Skin epidermis (tissue), 12 donors: ENCODE results near the gene COL23A1.

Experiments
- H3K27ac ChIP-seq, 21 experiments: fragments of 200-600 bp; sonication (generic) in 11 of 21; one replicate each; pipeline ENCODE4 v1.5.0; 2020; ENCODE audit warnings: mild to moderate bottlenecking in 3 of 21, inconsistent platforms in 2 of 21, moderate library complexity in 2 of 21
- H3K4me3 ChIP-seq, 7 experiments: fragments of 200-600 bp; sonication (generic) in 2 of 7; one replicate each; pipeline ENCODE4 v1.5.0; 2020; ENCODE audit warnings: inconsistent platforms in 2 of 7, mild to moderate bottlenecking in 2 of 7, moderate library complexity in 1 of 7

COL23A1 gene

DNA sequence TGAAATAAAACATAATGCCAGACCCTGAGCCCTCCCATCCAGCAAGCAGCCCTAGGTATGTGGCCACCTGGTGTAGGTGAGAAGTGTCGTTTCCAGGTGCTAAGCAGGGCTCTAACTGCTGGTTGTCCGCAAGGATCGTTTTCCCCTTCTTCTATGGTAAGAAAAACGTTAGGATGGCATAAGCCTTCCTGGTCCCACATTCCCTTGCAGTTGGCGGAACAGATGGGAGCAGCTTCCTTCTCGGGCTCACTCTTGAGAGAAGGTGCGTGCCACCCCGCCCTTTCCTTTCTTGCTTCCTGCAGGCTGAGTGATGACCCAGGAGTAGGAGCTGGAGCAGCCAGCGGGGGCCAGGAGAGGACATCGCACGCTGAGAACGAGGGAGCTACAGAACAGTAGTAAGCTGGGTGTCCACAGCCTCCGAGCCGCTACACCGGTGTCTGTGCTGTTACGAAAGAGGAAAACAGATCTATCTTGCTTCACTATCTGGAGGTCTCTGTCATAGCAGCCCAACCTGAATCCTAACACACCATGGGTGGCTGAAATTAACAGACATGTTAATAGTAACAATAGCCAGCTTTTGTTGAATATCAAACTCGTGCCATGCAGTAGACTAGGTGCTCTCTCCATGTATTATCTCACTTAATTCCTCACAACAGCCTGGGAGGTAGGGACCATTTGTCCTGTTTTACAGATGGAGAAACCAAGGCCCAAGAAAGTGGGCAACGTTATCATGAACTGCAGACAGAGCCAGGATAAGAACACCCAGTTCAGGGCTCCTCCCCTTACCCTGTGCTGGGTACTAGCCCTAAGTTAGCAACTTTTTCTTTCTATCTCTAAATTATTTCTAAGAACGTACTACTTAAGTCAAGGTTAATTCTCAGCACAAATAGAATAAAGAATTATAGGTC is 139.8 kb downstream of the COL23A1 start:
- H3K4me3 ChIP-seq = no peak overlapping the region
- no peak overlapping the region for H3K27ac ChIP-seq

DNA sequence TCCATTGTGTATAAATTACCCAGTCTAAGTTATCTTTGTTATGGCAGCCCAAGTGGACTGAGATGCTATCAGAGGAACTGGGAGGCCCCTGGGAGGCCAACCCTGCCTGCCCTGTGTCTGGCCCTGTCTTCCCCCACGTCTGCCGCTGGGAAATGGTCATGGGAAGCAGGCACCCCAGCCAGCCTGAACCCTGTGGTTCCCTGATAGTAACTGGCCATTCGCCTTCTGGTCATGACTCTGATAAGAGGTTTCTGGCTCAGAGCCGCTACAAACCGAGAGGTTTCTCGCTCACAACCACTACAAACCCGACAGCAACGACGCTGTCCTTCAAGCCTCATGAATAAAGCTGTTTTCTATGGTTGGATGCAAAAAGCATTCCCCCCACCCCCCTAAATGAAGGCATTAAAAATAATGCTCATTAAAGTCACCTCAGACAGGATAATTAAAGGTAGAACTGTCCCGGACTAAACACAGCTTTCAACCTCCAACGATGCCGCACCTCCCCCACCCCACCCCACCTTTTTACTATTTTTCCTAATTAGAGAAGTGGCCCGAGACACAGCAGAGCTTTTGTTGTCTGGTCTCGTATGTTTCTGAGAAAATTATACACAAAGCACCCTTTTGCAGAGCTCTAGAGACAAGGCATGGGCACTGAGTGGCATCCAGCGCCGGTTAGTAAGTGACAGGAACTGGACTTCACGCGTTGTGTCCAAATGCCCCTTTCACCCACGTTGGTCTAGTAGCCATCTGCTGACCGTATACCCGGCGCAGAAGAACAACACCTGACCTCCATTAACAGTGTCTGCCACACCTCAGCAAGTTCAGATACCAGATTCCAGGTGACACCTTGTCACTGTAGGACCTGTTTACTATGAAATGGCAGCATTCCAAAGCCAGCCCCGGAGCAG is 140.8 kb downstream of the COL23A1 start:
- Histone ChIP-seq H3K4me3 (no peak overlapping the region), H3K27ac (no peak overlapping the region)

DNA sequence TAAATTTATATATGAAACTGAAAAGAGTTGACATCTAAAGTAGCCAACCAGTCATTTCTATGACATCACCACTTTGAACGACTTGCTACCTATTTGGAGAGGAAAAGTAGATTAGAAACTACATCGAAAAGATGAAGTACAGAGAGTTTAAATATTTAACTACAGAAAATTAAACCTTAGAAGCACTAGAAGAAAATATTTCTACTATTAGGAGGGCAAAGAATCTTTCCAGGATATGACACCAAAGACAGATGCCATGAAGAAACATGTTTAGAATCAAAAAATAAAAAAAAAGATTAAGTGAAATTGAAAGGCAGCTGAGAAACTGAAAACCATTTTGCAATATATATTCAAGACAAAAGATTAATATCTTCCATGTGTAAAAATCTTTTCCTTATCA is 144.7 kb downstream of the COL23A1 start:
- H3K4me3 ChIP-seq = no peak overlapping the region

DNA sequence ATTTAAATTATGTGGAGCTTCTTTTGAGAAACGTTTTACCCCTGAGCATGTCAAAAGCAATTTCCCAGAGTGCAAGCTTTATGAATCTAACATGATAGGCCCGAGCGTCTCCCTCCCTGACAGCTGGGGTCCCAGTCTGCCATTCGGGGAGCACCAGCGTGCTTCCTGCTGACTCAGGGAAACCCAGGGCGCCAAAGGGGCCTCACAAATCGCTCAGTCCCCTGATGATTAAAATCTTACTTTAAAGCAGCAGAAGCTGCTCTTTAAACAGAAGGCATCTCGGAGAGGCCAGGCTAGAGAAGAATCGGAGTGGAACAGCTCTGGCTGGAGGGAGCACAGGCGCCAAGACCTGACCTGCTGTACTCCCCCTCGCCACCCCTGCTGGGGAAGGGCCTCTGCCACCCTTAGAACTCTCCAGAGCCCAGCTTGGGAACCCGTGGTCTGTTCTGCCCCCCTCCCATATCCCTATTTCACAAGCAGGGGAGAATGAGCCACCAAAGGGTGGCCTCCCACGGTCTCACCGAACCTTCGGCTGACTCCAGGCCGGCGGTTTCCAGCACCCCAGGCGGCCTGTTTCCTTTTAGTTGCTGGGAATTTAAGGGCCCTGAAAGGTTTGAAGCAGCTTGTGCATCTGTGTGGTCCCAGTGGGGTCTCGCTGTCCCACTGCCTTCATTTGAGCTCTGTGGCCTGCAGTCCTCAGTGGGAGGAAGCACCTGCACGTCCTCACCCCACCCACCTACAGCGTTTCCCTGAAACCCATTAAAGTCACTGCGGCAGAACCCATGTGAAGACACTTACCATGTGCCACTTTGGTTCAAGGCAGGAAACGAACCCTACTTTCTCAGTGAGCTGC is 147.6 kb downstream of the COL23A1 start:
- Histone ChIP-seq H3K27ac (no peak overlapping the region), H3K4me3 (no peak overlapping the region)

More for the DNA sequence above, 144.7 kb downstream of the COL23A1 start:
- H3K27ac ChIP-seq = no peak overlapping the region

DNA sequence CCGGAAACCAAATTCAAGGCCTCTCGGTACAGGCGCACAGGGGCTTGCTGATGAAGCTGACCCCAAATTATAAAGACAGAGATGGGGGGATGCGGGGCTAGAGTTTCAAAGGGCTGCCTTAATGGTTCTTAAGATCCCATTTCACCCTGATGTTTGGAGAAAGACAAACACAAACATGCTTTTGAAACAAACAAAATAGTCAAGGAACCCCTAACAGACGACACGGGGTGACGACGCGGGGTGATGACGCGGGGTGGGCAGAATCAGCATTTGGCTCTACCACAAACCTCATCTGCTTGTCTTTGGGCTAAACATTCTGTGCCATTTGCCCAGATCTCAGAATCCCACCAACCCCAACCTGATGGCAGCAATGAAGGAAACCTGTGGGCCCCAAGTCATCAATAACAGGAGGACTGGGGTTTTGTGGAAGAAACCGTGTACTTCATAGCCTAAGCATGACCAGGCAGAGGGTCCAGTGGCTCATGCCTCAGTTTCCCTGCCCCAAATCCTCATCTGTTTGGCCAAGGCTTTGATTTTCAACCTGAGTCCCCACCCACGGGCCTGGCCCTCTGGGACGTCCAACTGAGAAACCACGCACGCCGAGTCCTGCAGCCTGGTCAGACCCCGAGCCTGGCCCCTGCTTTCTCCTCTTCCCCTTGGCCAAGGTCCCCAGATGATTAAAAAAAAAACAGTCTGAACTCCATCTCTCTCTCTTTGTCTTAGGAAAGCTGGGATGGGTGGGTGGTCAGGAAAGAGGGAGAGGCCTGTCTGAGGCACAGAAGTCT is 148.5 kb downstream of the COL23A1 start:
- no peak overlapping the region for H3K4me3 ChIP-seq
- H3K27ac ChIP-seq = no peak overlapping the region

DNA sequence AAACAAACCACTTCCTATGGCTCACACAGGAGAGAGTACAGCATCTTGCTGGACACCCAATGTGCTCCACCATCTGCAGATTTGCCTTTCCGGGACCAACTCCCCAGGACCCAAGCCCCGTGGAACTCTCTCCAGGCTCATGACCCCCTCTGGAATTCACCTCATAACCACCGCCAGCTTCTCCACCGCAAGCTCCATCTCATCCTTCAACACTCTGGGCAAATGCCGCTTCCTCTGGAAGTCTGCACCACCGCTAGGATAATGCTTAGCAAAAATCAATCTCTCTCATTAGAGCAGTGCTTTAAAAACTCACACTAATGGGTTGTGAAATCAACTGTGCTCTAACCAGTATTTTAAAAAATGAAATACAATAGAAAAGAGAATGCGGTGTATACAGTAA is 150.0 kb downstream of the COL23A1 start:
- Histone ChIP-seq H3K4me3 (no peak overlapping the region), H3K27ac (no peak overlapping the region)

DNA sequence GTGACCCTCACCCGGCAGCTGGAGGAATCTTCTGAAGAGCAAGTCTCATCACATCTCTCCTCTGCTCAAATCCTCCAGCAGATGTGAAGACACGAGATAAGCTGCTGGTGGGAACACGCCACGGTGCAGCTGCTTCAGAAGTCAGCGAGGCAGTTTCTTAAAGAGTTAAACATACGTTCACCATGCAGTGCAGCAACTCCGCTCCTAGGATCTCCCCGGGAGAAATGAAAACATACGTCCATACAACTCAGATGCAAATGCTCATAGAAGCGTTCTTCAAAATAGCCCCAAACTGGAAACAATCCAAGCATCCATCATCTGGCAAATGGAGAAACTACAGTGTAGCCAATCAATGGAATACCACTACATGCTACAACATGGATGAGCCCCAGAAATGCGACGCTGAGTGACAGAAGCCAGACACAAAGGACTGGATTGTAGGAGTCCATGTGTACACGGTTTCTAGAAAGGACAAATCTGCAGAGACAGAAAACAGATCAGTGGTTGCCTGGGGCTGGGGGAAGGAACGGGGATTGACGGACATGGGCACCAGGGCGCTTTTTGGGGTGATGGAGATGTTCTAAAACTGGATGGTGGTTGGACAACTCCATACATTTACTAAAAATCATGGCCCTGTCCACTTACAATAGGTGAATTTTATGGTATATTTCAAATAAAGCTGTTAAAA is 150.6 kb downstream of the COL23A1 start:
- Histone ChIP-seq H3K27ac (no peak overlapping the region), H3K4me3 (no peak overlapping the region)

DNA sequence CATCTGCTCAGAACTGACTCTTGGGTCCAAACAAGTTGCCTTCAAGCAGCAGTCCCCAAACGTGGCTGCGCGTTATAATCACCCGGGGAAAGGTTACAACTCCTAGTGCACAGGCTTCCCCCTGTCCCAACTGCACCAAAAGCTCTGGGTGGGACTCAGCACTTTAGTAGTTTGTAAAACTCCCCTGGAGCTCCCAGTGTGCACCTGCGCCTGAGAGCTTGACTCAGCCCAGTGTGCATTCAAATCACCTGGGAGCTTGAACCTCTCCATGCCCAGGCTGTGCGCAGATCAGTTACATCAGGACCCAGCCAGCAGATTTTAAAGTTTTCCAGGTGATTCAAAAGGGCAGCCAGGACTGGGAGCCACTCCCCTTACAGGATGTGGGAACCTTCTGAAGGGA is 151.4 kb downstream of the COL23A1 start:
- Histone ChIP-seq H3K27ac (no peak overlapping the region), H3K4me3 (no peak overlapping the region)

DNA sequence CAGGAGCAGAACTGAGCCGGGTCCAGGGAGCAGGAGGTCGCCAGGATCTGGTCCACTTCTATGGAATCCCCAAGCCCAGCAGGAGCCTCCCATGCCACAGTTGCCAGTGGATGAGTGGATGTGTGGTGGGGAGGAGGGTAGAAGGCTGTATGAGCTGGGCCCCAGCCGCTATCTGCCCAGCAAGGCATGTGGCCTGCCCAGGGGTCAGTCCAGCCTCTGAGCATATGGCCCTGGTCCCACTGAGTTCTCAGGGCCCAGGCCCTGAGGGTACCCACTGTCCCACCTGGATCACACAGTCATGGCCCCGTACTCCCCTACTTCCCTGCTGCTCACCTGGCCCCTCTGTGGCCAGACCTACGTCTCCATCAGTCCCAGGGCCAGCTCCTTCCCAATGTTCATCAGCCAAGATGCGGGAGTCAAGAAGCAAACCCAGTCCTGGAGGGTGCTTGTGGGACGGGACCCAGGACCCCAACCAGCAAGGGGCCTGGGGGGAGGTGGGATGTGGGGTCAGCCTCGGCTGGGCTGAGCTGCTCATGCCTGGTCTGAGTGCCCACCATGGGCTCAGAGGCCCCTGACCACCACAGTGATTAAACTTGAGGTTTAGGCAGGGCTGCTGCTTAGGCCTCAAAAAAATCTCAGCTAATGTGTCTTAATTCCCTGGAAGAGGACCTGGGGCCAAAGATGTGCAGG is 152.7 kb downstream of the COL23A1 start:
- no peak overlapping the region for H3K4me3 ChIP-seq
- H3K27ac ChIP-seq = no peak overlapping the region

DNA sequence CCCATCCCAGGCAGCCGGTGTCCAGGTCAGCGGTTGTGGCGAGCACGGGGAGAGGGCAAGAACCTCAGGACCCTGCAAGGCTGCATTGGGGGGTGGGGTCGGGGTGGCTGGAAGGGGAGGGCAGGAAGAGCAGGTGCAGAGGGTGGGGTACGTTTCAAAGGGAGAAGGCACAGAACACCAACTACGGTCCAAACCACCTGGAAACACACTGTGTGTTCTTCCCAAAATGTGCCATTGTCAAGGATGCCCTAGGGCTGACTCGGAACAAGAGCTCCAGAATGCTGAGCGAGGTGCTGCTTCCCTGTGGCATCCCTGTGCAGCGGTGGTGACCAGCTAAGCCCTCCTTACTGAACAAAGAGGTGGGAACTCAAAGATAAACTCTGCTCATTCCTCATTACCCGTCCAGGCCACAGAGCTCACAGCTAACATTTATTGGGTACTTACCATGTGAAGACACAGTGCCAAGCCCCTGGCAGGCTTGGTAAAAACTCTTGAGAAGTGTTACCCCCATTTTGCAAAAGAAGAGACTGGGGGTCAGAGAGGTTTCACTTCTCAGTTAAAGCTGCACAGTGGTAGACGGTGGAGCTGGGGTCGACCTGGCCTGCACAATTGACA is 153.8 kb downstream of the COL23A1 start:
- Histone ChIP-seq H3K27ac (no peak overlapping the region), H3K4me3 (no peak overlapping the region)

DNA sequence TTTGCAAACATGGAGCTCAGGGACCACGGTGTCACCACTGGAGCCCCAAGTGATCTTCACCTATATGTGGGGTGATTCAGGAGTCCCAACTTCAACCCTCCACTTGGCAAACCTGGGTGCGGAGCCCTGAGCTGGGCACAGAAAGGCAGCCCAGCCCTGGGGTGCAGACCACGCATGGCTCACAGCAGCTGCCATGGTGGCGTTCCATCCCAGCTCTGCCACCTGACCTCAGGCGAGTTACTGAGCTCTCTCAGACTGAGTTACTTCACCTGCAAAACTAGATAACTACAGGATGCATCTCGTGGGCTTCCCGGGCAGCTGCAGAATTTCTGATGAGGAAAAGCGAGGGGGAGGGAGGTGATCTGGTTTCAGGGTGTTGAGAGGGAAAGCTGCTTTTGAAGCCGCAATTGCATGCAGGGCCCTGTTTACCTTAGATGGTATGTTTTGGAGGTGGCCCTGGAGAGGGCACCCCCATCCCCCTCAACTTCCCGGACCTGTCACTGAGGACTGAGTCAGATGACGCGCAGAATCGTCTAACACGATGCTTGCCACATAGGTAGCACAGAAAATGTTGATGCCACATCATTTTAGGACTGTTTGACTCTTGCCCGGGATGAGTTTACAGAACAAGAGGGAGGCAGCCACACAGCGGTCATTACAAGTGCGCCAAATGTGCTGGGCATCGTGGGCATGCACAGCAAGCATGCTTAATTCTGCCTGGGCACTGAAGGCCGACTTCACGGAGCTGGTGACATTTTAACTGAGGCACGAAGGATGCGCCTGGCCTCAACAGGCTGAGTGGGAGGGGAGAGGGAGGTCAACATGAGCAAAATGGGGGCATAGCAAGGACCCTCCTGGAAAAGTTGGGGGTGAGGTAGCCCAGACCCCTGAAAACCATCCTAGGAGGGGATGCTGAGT is 154.6 kb downstream of the COL23A1 start:
- H3K27ac ChIP-seq = no peak overlapping the region
- no peak overlapping the region for H3K4me3 ChIP-seq

DNA sequence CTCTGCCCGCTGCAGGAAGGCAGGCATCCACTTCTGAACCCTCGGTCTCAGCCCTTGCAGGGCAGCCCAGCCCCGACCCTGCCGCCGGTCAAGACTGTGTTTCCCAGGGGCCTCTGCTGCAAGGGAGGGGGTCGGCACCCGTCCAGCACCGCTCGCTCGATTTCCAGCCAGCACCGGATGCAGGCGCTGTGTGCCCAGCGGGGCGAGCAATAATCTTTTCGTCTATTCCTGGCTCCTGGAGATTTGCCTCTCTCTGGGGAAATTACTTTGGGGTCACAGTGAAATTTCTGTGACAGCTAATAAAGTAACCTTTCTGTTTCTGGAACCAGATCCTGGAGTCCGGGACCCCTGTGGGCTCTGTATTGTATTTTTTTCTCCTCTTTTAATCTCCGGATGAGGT is 155.3 kb downstream of the COL23A1 start:
- Histone ChIP-seq H3K4me3 (no peak overlapping the region), H3K27ac (no peak overlapping the region)

DNA sequence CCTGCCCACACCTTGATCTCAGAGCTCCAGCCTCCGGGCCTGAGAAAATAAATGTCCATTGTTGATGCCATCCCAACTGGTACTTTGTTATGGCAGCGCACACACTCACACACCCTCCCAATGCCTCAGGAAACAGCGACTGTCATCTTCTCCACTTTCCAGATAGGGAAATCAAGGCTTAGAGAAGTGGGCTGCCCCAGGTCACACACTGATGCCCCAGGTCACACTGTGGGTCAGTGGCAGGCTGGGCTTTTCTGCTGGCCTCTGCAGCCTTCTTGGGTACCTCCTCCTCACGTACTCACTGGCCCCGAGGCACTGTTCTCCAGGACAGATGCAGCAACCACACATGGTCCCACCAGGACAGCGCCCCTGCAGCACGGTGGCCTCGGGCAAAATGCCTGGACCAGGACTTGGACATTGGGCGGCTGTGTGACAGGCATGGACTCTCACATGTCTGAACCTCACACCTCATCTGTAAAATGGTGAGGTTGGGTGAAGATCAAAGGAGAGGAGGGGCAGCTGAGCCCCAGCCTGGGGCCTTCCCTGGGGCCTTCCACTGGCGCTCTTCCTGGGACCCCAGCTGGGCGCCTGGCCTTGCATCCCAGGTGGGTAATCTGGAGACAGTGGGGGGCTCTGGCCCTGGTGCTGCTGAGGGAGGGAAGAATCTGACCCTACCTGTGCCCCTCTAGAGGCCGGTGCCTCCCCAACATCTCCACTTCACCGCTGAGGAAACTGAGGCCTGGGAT is 156.0 kb downstream of the COL23A1 start:
- Histone ChIP-seq H3K27ac (peak overlapping the region in 4 of 21 experiments; percentile 19 to 70 (median 38)), H3K4me3 (no peak overlapping the region)

DNA sequence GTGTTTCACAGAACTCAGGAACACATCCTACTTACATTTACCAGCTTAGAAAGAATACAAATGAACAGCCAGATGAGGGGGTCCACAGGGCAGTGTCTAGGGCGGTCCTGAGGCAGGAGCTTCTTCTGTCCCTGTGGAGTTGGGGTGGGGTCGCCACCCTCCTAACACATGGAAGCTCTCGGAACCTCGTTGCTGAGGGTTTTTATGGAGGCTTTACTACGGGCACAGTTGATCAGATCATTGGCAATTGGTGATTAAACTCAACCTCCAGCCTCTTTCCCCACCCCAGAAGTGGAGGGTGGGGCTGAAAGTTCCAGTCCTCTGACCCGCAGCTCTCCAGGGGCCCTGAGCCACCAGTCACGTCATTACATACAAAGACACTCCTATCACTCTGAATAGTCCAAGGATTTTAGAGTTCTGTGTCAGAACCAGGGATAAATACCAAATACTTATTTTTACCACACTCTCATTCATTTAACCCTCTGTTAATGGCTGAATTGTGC is 156.9 kb downstream of the COL23A1 start:
- Histone ChIP-seq H3K4me3 (no peak overlapping the region), H3K27ac (peak overlapping the region in 6 of 21 experiments; percentile 40 to 73 (median 68))

DNA sequence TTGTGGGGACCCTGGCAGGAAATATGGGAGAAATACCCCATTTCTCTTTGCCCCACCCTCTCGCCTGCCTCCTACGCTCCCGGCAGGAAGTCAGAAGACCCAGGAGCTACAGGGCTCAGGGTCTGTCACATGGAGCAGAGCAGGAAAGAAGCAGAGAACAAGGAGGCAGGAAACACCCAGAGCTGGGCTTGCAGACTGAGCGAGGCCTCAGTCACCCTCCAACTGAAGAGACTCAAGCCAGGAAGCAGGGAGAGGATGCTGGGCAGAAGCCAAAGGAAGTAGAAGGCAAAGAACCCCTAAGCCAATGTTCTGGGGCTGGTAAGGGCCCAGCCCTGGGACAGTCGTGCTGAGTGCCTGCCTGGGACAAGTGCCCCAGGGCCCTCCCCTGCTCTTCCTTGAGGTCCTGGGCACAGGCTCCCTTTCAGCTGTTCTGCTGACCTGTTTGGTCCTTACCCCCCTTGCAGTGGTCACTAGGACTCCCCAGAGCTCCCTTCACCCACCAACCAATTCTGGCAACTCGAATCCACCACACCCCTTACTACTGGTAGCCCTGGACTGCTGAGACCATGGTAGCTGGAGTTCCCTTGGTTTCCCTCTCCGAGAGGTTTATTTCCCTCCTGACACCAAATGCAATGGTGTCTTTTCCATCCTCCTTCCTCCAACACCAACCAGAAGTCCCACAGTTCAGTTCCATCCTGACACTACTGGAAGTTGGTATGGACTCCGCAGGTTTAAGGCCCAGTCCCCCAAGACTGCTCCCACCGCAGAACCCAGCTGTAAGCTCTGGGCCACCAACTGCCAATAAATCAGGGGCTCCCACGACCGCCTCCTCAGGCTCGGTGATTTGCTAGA is 157.5 kb downstream of the COL23A1 start:
- Histone ChIP-seq H3K4me3 (no peak overlapping the region), H3K27ac (peak overlapping the region in 11 of 21 experiments; percentile 1 to 73 (median 63))
